HG02623 (cell line): ENCODE measurements around the gene PDE11A.
"Not testable (repeated sequence)": the region's sequence is repeated elsewhere in the genome, so short reads cannot be mapped to it uniquely, and the experiment has no call there.

ENCODE experiments used
- ATAC-seq: cut with Tn5 transposase; IDR thresholded peaks from one replicate; pipeline ENCODE4 v1.9.1; 2021; ENCODE audit warnings: moderate library complexity; ENCODE audit not compliant: unreplicated experiment

PDE11A gene

DNA sequence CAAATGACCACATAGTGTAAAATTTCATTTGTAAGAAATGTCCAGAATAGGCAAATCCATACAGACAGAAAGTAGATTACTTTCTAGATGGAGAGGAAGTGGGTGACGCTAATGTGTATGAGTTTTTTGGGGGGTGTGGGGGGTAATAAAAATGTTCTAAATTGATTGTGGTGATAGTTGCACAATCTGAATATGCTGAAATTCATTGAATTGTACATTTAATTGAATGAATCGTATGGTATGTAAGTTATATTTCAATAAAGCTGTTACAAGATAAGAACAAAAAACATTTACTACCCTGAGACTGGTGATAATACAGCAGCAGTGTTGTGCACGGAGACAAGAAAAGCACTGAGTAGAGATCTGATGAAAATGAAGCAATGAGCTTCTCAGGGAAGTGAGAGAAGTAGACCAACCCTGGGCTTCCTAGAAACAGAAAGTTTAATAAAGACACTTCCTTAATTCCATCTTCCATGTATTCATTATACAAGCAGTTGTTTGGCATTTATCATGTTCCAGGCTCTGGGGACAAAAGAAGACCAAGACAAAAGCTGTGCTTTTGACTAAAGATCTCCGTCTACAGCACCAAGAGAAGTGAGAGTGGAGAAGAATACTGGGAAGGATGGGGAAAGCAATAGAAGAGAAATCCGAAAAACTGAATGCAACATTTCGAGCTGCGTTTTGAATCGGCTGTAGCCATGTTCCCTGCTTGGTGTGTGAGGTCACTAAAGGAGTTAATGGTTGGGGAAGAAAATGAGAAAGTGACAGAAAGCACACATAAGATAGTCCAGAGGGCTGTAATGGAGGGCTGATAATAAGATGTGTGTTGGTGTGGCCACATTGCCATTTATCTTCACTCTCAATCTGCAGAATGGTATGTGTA lies 1.8 kb upstream of the PDE11A start:
- no peak for ATAC-seq

DNA sequence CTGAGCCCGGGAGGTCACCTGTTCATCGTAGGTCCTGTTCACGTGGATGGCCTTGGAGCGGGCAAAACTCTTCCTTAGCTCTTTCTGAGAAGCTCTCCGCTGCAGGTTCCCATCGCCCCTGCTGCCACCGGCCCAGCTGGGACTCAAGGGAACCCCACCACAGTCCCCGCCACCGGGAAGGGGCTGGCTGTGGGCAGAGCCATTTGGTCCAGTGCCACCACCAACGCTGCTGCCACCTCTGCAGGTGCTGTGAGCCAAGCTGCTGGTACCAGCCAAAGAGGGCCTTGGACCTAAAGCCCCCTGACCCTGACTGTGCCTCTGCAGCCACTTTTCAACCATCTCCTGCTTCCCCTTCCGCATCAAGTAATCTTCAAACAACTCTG lies 586 bp downstream of the PDE11A start:
- ATAC-seq: no peak

DNA sequence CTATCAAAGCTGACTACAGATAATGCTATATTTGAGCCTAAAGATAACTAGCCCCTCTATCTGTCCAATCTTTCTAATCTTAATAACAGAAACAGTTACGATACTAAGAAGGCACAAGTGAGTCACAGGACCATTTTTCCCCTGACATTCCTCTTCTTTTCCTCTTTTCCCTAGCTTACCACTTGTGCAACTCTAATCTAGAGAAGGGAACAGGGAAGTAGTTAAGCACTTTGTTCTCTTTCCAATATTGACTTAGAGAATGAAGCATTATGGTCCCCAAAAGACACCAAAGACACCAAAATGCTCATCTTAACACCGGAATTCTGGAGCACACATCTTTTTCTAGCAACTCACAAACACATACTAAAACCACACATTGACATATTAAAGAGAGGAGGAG lies 1.8 kb downstream of the PDE11A start:
- no peak for ATAC-seq

DNA sequence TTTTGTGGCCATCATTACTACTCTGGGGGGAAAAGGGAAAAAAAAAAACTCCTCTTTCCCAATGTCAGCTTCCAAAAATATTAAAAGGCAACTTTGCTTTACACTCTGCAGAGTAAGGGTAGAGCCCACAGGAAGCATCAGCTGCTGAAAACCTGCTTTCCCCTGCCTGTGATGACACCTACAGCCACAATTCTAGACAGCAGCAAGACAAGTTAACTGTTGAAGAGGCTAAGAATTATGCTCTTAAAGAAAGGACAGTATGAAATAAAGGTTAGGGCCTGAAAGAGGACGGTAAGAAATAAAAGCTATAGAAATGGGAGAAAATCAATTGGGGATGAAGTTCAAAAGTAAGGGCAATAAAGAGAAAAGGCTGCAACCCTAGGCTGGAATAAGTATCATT lies 3.0 kb downstream of the PDE11A start:
- ATAC-seq: no peak

DNA sequence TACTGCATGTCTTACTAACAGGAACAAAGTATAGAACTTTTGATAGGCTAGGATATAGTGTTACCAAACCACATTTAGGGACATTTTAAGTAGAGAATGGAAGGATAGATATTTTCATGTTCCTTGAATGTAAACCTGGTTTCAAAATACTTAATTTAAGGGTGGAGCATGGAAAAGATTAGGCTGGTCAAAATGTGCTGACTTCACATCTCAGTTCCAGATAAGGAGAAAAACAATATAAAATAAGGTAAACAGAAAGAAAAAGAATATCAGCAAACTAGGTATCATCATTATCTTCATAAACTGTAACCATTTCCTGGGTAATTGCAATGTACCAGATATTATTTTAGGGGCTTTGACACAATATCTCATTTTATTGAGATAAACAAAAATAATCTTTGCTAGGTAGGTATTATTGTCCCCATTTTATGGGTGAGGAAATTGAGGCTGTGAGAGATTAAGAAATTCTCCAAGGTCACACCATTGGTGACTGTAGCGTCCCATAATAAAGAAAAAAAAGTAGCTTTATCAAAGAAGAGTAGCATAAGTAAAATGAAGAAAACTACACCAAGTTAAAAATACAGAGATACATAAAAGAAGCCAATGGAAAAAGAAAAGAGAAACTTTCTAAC lies 3.6 kb downstream of the PDE11A start:
- no peak for ATAC-seq

DNA sequence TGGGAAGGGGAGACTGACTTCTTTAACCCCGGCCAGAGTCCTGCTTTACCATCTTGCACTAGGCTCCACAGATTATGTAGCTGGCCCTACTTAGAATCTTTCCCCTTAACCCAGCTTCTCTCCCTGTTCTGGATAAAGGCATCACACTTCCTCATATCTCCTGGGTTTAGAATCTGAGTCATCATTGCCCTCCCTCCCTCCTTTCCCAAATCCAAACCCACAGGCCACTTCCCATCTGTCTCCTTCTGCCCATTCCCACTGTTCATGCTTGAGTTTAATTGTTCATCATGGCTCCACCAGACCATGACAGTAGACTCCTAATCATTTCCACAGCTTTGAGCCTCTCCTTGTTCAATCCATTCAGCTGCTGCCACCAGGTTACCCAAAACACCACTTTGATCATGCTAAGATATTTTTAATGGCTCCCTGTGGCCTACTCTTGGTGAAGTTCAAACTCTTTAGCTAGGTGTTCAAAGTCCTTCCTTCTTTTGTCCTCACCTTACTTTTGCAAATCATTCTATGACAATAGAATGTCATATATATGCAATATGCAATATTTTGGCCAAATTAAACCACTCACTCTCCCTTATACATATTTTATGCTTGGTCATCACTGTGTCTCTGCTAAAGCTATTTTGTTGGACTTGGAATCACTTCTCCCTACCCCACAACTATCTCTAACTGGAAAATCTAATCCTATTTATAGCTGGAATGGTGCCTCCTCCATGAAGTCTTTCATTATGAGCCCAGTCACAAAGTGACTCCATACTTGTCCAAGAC lies 5.5 kb downstream of the PDE11A start:
- no peak for ATAC-seq

DNA sequence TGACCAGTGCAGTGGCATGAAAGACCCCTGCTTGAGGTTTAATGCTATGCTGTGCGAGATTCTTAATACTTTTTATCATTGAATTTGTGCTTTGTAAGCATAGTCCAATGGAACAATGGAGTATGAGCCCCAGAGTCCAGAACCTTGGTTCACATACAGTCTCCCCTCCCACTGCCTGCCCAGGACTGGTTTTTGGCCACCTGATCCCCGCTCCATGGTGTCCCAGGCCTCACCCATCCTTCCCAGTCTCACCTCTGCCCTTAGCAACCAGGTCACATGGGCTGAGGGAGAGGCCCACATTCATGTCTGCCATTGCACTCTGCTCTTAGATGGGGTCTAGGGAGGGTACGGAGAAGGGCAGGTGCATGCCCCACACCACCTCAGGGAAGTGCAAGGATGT lies 6.3 kb downstream of the PDE11A start:
- no peak for ATAC-seq

DNA sequence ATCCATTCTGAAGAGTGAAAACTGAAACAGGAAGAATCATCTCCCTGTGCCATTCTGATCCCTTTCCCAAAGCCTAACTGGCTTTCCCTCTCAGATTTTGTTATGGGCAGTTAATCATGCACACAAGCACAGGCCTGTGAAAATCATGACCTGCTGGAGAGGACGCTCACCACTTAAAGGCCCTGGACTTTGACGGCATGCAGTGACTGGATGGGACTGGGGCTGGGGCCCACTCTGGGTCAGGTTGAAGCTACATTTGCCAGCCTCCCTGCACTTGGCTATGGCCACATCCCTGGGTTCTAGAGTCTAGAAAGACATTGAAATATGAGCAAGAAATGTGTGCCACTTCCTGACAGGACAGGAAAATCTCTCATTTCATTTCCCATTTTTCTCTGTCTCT lies 12.9 kb downstream of the PDE11A start:
- ATAC-seq: no peak

DNA sequence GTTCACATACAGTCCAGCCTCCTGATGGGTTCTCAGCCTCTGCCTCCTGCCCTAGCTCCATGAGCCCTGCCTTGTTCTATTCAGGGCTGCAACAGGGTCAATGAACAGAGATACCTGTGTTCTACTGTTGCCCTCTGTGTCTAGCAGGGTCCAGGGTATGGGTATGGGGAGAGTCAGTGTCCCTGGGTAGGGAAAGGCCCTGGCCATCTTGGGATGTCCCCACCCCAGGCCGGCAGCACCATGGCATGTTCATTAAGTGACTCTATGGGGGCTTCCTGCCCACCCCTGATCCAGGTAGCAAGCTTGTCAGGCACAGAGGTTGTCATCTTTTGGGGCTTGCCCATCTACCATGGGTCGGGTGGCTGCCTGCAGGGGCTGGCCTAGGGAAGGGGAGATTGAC lies 13.5 kb downstream of the PDE11A start:
- no peak for ATAC-seq

DNA sequence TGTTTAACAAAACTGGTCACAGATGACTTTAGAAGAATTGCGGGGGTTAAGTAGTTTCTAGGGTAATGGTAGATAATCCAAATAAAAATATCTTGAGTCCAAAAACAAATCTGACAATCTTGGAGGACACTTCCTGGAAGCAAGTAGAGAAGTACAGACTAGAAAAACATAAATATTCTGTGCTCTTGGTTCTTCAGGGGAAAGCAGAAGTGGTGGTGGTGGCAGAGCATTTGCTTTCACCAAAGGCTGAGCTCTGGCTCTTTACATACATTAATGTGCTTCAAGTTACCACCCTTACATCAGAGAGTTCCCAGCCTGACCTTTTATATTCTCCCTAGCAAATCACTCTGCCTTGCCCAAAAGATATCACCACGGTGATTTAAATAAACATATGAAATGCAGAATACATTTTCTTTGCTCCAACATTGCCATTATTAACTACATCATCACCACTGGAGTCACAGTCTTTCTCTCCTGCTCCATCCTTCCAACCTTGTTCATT lies 15.3 kb downstream of the PDE11A start:
- ATAC-seq: no peak

DNA sequence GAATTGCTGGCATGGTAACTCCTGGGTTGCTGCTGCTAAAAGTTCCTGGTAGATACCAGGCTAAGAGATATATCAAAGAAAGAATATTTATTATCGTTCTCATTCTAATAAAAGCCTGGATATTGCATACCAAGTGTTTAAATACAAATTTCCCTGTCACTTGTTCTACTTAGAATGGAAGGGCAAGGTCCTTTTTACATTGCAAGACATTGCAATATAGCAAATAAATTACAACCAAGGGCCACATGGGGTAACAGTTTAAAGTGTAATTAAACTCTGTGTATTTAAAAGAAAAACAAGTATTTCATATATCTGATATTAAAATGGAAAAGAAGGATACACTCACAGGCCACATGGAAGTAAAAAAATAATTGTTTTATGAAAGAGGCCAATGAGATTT lies 16.2 kb downstream of the PDE11A start:
- ATAC-seq: no peak

DNA sequence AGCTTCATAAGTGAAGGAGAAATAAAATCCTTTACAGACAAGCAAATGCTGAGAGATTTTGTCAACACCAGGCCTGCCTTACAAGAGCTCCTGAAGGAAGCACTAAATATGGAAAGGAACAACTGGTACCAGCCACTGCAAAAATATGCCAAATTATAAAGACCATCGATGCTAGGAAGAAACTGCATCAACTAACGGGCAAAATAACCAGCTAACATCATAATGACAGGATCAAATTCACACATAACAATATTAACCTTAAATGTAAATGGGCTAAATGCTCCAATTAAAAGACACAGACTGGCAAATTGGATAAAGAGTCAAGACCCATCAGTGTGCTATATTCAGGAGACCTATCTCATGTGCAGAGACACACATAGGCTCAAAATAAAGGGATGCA lies 21.3 kb downstream of the PDE11A start:
- not testable (repeated sequence) for ATAC-seq

DNA sequence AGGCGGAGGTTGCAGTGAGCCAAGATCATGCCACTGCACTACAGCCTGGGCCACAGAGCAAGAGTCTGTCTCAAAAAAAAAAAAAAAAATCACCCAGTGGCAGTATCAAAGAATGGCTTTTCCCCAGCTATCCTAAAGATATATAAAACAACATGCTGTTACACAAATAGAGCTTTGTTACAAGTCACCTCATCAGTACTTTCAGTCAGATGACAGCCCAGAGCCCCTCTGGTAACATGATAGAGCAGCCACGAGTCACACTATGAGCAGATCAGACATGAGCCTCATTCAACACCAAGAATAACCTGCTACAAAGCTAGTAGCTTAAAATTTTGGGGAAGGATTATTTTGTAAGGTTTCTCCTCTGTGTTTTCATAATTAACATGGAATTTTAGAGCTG lies 25.2 kb downstream of the PDE11A start:
- no peak for ATAC-seq

DNA sequence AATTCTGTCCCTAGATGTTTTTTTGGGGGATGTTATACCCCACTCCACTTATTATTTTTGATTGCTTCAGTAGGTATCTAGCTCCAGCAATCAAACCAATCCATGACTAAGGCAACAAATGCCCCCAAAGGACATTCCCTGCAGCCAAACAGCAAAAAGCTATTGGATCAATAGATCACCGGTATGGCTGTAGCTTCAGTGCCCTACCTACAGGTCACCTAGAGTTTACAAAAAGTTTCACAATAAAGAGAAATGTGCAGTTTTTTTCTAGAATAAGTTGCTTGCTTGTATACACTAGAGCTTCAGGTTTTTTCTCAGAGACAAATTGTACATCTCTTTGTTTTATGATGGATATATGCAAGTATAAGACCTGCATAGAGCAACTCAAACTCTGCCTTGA lies 27.7 kb downstream of the PDE11A start:
- no peak for ATAC-seq

DNA sequence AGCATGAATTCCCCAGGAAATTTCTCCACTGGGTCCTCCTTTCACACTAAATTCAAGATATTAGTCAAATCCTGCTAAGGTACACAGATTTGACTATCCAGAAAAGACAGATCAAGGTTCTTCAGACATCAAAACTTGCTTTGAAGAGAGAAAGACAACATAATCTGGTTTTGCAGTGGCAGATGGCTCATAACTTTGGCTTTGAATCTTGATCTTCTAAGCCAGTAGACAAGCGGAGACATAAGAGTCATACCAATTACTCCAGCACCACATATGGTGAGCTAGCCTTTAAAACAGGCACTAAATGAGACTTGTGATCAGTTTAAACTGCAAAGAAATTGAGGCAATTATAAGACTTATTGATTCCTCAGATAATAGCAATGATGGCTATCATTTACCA lies 29.3 kb downstream of the PDE11A start:
- no peak for ATAC-seq

DNA sequence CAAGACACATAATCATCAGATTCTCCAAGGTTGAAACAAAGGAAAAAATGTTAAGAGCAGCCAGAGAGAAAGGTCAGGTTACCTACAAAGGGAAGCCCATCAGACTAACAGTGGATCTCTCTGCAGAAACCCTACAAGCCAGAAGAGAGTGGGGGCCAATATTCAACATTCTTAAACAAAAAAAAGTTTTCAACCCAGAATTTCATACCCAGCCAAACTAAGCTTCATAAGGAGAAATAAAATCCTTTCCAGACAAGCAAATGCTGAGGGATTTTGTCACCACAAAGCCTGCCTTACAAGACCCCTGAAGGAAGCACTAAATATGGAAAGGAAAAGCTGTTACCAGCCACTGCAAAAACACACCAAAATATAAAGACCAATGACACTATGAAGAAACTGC lies 39.0 kb downstream of the PDE11A start:
- not testable (repeated sequence) for ATAC-seq

DNA sequence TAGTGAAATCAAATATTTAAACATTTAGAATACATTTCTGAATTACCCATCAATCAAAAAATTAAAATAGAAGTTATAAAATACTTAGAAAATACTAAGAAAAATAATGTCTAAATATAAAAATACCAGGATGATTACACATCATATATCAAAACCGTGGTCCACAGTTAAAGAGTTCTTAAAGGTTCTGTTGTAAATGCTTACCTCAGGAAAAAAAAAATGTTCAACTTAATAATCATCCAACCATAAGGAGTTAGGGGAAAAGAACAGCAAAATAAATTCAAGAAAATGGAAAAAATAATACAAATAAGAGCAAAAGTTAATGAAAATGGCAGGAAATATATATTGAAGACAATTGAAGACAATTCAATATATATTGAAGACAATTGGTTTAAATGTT lies 43.2 kb downstream of the PDE11A start:
- ATAC-seq: no peak

DNA sequence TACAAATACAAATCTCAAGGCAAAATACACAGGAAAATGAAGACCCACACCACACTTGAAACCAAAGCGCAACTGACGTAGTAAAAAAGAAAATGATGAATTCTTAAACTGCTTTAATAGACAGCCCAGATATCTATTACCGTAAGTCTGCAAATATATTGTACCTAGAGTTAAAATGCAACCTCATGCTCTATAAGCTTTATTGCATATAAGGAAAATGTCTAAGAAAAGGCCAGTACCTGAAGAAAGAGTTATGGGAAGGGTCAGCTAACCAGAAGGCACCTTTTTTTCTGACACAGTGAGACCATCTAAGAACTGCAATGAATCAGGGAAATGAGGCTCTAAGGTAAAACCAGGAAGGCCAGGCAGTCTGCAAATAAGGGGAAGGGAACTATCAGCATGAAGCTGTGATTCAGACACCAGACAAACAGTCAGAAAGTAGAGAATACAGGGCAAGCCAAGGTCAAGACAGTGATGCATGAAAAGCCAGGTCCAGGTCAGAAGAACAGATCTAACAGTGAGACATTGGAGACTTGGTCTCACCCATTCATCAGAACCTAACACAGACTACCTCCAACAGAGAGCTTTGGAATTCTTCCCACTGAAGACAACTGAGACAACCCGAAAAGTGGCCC lies 46.9 kb downstream of the PDE11A start:
- ATAC-seq: no peak

DNA sequence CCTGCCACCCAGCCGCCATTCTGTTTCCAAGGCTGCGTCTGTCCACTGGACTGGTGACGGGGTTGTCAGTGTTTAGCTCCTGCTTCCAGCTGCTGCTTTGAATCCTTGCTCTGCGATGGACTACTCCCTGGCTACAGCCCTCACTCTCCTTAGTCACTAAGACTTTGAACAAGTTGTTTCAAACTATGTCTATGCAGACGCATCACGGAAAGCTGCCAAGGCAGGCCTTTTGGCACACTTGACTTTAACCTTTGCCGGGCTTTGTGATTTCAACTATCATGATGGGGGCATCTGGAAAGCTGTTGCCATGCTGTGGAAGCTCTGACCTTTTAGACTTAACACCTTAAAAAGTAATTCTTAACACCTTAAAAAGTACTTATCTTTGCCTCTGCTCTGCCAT lies 54.4 kb downstream of the PDE11A start:
- ATAC-seq: no peak

DNA sequence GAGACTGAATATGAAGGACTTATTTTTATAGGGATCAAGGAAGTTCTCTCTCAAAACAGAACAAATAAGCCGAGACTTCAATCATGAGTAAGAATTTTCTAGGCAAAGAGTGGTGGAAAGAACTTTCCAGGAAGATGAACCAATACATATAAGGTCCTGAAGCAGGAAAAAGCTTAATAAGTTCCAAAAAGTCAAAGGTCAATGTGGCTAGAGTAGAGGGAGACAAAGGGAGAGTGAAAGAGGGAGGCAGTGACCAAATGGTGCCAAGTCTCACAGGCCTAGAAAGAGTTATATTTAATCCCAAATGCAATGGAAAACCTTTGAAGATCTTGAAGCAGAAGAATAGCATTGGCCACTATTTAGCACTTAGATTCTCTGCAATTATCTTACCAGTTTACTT lies 56.0 kb downstream of the PDE11A start:
- ATAC-seq: no peak

DNA sequence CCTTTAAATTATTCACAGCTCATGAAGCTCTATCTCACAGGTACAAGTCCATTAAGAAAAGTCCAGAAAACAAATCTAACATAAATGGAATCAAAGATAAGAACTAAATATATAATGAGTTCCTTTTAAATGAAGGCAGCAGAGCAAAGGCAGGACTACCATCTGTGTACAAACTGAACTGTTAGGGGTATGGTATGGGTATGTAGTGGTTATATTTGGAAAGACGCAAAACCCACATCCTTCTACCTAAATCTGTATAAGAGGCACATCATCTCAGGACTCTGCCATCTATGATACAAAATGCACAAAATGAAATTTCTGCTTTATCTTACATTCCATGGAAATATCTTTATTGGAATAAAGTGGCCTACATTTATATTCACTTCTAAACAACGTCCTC lies 59.9 kb downstream of the PDE11A start:
- no peak for ATAC-seq
